Hepatocyte (in vitro differentiated cells): ENCODE measurements around the gene CUL7.

Experiments used
- CTCF ChIP-seq: fragments of 200-600 bp; sonication (generic); IDR thresholded peaks from 2 replicates; pipeline ENCODE4 v1.5.1; 2016; ENCODE audit warnings: antibody characterized with exemption, mild to moderate bottlenecking; ENCODE audit not compliant: poor library complexity
- EZH2phosphoT487 ChIP-seq: fragments of 200-600 bp; sonication (generic); IDR thresholded peaks from one replicate; pipeline ENCODE4 v1.6.1; 2018; ENCODE audit warnings: antibody characterized with exemption, mild to moderate bottlenecking, low read depth, moderate library complexity; ENCODE audit not compliant: unreplicated experiment, severe bottlenecking

GRCh38 chr6:43014434-43014909 lies 39.2 kb downstream of the CUL7 start:
- TF ChIP-seq CTCF (no peak), EZH2phosphoT487 (no peak)
